Epithelial cell of esophagus (primary cell): ENCODE measurements around the gene PRSS21.

ENCODE experiments used
- DNase-seq: peaks from one replicate; pipeline ENCODE4 v3.0.0; 2010; ENCODE audit warnings: low read depth
- H3K4me3 ChIP-seq: 2 replicates; pipeline ENCODE4 v1.5.1; 2011; ENCODE audit warnings: mild to moderate bottlenecking, low read length, control low read depth
- TF ChIP-seq, protein P1 (sequence below): IDR thresholded peaks from 2 replicates; pipeline ENCODE4 v1.5.1; 2011; ENCODE audit warnings: low read depth, mild to moderate bottlenecking, low read length, control low read depth, inconsistent platforms; ENCODE audit not compliant: insufficient read depth; ENCODE audit errors: missing control alignments

PRSS21 gene

GRCh38 chr16:2826591-2827373 lies 9.7 kb downstream of the PRSS21 start:
- TF ChIP-seq, protein P1, sequence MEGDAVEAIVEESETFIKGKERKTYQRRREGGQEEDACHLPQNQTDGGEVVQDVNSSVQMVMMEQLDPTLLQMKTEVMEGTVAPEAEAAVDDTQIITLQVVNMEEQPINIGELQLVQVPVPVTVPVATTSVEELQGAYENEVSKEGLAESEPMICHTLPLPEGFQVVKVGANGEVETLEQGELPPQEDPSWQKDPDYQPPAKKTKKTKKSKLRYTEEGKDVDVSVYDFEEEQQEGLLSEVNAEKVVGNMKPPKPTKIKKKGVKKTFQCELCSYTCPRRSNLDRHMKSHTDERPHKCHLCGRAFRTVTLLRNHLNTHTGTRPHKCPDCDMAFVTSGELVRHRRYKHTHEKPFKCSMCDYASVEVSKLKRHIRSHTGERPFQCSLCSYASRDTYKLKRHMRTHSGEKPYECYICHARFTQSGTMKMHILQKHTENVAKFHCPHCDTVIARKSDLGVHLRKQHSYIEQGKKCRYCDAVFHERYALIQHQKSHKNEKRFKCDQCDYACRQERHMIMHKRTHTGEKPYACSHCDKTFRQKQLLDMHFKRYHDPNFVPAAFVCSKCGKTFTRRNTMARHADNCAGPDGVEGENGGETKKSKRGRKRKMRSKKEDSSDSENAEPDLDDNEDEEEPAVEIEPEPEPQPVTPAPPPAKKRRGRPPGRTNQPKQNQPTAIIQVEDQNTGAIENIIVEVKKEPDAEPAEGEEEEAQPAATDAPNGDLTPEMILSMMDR: no peak

GRCh38 chr16:2827374-2827791 lies 10.3 kb downstream of the PRSS21 start:
- H3K4me3 ChIP-seq: no peak overlapping the region
- DNase-seq: no peak
- TF ChIP-seq, protein P1: no peak

More at GRCh38 chr16:2826591-2827373, 9.7 kb downstream of the PRSS21 start:
- no peak for DNase-seq
- no peak overlapping the region for H3K4me3 ChIP-seq

- DNase-seq: no peak
- H3K4me3 ChIP-seq: no peak overlapping the region
- TF ChIP-seq, protein P1: no peak
Observed at GRCh38 chr16:2827831-2828520, 10.9 kb downstream of the PRSS21 start.

DNA sequence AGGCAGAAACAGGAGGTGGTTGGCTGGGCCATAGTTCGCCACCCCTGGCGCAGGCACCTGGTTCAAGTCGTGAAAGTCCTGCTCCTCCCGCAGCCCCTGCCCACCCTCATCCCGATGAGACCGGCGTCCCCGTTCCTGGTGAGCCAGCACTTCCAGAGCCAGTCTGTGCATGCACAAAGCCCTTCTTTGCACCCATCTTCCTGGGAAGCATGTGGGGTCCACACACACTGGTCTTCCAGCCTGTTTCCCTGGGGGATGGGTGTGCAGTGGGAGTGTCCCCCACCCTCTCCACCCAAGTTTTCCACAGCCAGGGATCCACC lies 11.4 kb downstream of the PRSS21 start:
- TF ChIP-seq, protein P1: no peak
- H3K4me3 ChIP-seq: no peak overlapping the region
- DNase-seq: no peak

GRCh38 chr16:2828876-2829430 lies 11.9 kb downstream of the PRSS21 start:
- no peak overlapping the region for H3K4me3 ChIP-seq
- DNase-seq: no peak
- TF ChIP-seq, protein P1: no peak

DNA sequence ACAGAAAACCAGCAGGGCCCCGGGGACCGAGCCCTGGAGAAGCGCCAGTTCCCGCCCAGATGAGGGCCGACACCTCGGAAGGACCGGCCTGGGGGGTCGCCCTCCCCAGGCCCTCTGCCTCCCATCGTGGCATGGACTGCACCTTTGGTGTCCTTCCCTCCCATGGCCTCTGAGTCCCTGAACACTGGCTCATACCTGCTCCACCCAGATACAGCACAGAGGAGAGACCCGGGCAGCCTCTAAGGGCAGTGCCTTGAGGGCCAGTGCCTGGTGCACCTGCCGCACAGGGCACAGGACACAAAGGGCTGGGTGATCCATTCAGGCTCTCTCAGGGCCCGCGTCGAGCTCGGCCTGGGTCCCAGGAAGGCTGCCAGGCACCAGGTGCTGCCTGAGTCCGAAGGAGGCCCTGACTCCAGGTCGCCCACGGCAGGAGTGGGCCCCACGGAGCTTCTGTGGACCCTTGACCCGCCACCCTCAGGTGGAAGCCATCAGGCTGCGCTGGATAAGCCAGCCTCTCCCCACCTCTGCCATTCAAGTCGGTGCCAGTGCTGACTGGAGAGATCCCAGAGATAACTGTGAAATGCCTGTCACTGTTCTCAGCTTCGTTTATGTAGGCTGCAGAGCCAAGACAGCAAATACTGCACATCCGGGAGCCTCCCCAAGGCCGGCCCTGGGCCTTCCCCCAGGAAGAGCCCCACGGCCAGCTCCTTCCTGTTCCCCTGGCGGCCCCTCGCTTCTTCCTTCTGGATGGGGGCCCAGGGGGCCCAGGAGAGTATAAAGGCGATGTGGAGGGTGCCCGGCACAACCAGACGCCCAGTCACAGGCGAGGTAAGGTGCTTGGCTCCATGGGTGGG lies 12.7 kb downstream of the PRSS21 start, which contains the start of gene ZG16B:
Gene ZG16B (plus strand): TSS at position 803 of the 854 bp plus-strand sequence. CDS start 139 bp downstream, outside the sequence.
- peak; percentile 18 for DNase-seq
- no peak within 1 kb of the TSS for H3K4me3 ChIP-seq
- TF ChIP-seq, protein P1: no peak
